MCF 10A (cell line): Measurements from ENCODE around the gene EPB41L4A. TPM values are rescaled to one million over a fixed set of nuclear protein-coding genes. Genes with fewer than 3 reads are reported as not detected.

Experiments used
- BruUV-seq: library from RNA; stranded (reverse); fragments of 400-500 nt; replicated peaks from 2 replicates; lab custom pipeline; 2021; lab: Mats Ljungman, UMichigan
- CTCF ChIA-PET: fragments of 300-600 bp; sonication (Branson Sonifier 250); formaldehyde crosslinking; extraction: SDS; loops from one replicate; lab custom pipeline; 2021; ENCODE audit warnings: antibody characterized with exemption, inconsistent platforms; lab: Yijun Ruan, JAX
- POLR2A ChIA-PET: fragments of 300-600, 350-650 bp; sonication (Branson Sonifier 250); formaldehyde crosslinking; extraction: SDS; loops from one replicate; lab custom pipeline; 2020; ENCODE audit warnings: antibody characterized with exemption, inconsistent platforms; lab: Yijun Ruan, JAX
- DNase-seq: peaks from one replicate; pipeline ENCODE4 v3.0.0-alpha.2; 2018; ENCODE audit not compliant: unreplicated experiment
- H3K27ac Mint-ChIP-seq: one replicate; pipeline ENCODE4 v1.8.0; 2022; ENCODE audit warnings: mild to moderate bottlenecking, low read depth, mixed read lengths; ENCODE audit not compliant: unreplicated experiment
- H3K27me3 Mint-ChIP-seq: one replicate; pipeline ENCODE4 v1.8.0; 2022; ENCODE audit warnings: mixed read lengths; ENCODE audit not compliant: insufficient read depth, unreplicated experiment
- H3K36me3 Mint-ChIP-seq: one replicate; pipeline ENCODE4 v1.8.0; 2022; ENCODE audit warnings: mild to moderate bottlenecking, moderate library complexity, mixed read lengths; ENCODE audit not compliant: insufficient read depth, unreplicated experiment
- H3K4me1 Mint-ChIP-seq: one replicate; pipeline ENCODE4 v1.8.0; 2022; ENCODE audit warnings: mixed read lengths; ENCODE audit not compliant: insufficient read depth, unreplicated experiment
- H3K4me3 Mint-ChIP-seq: one replicate; pipeline ENCODE4 v1.8.0; 2022; ENCODE audit warnings: mild to moderate bottlenecking, moderate library complexity, mixed read lengths; ENCODE audit not compliant: unreplicated experiment
- H3K9me3 Mint-ChIP-seq: one replicate; pipeline ENCODE4 v1.8.0; 2022; ENCODE audit warnings: mixed read lengths; ENCODE audit not compliant: unreplicated experiment
- CTCF ChIP-seq: fragments of 200-600 bp; IDR thresholded peaks from one replicate; pipeline ENCODE4 v1.8.0; 2022; ENCODE audit warnings: antibody characterized with exemption, mild to moderate bottlenecking; ENCODE audit not compliant: unreplicated experiment
- intact Hi-C: fragments of 100-400 bp; cut with micrococcal nuclease; formaldehyde crosslinking; loops from 2 replicates; pipeline ENCODE4 v1.14.1; 2022
- total RNA-seq: library from RNA; stranded (reverse); gene quantifications from 2 replicates; pipeline ENCODE4 v1.2.3, GENCODE V29; 2022

The EPB41L4A gene
- total RNA-seq, 1 experiment from 2014 or later: 12.4 TPM

- Mint-ChIP-seq H3K27me3 (no peaks in the 10 kb centered on the region), H3K9me3 (no peaks in the 10 kb centered on the region), H3K4me1 (no peaks in the 10 kb centered on the region), H3K4me3 (no peak overlapping the region), H3K27ac (no peak overlapping the region), H3K36me3 (no peaks in the 10 kb centered on the region)
- TF ChIP-seq CTCF: no peak
- intact Hi-C loops: no loop called here
- BruUV-seq: no TSS peak
- CTCF ChIA-PET: no interaction called here
- POLR2A ChIA-PET: no interaction called here
- no peak for DNase-seq
Measured at GRCh38 chr5:112331892-112332291, 87.2 kb downstream of the EPB41L4A start.

GRCh38 chr5:112329419-112330090 lies 89.5 kb downstream of the EPB41L4A start:
- ChIA-PET POLR2A (interaction anchor here (0.6 to 1.1 kb wide), 2 partner anchors 9 to 89 kb away, joined by 4 to 6 read pairs; partner anchors contain the start of gene EPB41L4A), CTCF (interaction anchor here (0.6 kb wide), 1 partner anchor 23 kb away, joined by 3 read pairs; no protein-coding TSS in a partner anchor)
- no peak for DNase-seq
- no peak for TF ChIP-seq CTCF
- Mint-ChIP-seq H3K4me3 (no peak overlapping the region), H3K4me1 (no peaks in the 10 kb centered on the region), H3K36me3 (no peaks in the 10 kb centered on the region), H3K27ac (no peak overlapping the region), H3K27me3 (no peaks in the 10 kb centered on the region), H3K9me3 (no peaks in the 10 kb centered on the region)
- intact Hi-C loops: no loop called here
- no TSS peak for BruUV-seq

GRCh38 chr5:112323166-112323565 lies 95.9 kb downstream of the EPB41L4A start:
- H3K27ac Mint-ChIP-seq: no peak overlapping the region
- H3K4me1 Mint-ChIP-seq: peaks cover 10% of the 10 kb centered on the region
- no peak overlapping the region for H3K4me3 Mint-ChIP-seq
- H3K36me3 Mint-ChIP-seq: no peaks in the 10 kb centered on the region
- H3K27me3 Mint-ChIP-seq: no peaks in the 10 kb centered on the region
- intact Hi-C loops: no loop called here
- ChIA-PET CTCF (no interaction called here), POLR2A (interaction anchor here (0.7 kb wide), 1 partner anchor 110 kb away, joined by 3 read pairs; no protein-coding TSS in a partner anchor)
- H3K9me3 Mint-ChIP-seq: no peaks in the 10 kb centered on the region
- no peak for DNase-seq
- TF ChIP-seq CTCF: no peak
- no TSS peak for BruUV-seq

GRCh38 chr5:112320408-112320807 lies 98.7 kb downstream of the EPB41L4A start:
- CTCF ChIA-PET: interaction anchor here (0.7 kb wide), 1 partner anchor 32 kb away, joined by 4 read pairs; no protein-coding TSS in a partner anchor
- Mint-ChIP-seq H3K27me3 (no peaks in the 10 kb centered on the region), H3K27ac (no peak overlapping the region), H3K9me3 (no peaks in the 10 kb centered on the region), H3K4me3 (no peak overlapping the region), H3K36me3 (no peaks in the 10 kb centered on the region), H3K4me1 (peaks cover 14% of the 10 kb centered on the region)
- TF ChIP-seq CTCF: no peak
- no peak for DNase-seq
- no TSS peak for BruUV-seq
- POLR2A ChIA-PET: interaction anchor here (1.3 kb wide), 1 partner anchor 98 kb away, joined by 3 read pairs; no protein-coding TSS in a partner anchor
- intact Hi-C loops: no loop called here
